ENCODE measurements around the gene FLII. TPM values are rescaled to one million over a fixed set of nuclear protein-coding genes. Genes with fewer than 3 reads are reported as not detected.

FLII gene
- total and polyA plus RNA-seq, 2 of the 13 experiments (the other 11 are each of a cell fraction or from before 2014, with no cell fraction given): 130 to 303 TPM

- TF ChIP-seq, protein P1, sequence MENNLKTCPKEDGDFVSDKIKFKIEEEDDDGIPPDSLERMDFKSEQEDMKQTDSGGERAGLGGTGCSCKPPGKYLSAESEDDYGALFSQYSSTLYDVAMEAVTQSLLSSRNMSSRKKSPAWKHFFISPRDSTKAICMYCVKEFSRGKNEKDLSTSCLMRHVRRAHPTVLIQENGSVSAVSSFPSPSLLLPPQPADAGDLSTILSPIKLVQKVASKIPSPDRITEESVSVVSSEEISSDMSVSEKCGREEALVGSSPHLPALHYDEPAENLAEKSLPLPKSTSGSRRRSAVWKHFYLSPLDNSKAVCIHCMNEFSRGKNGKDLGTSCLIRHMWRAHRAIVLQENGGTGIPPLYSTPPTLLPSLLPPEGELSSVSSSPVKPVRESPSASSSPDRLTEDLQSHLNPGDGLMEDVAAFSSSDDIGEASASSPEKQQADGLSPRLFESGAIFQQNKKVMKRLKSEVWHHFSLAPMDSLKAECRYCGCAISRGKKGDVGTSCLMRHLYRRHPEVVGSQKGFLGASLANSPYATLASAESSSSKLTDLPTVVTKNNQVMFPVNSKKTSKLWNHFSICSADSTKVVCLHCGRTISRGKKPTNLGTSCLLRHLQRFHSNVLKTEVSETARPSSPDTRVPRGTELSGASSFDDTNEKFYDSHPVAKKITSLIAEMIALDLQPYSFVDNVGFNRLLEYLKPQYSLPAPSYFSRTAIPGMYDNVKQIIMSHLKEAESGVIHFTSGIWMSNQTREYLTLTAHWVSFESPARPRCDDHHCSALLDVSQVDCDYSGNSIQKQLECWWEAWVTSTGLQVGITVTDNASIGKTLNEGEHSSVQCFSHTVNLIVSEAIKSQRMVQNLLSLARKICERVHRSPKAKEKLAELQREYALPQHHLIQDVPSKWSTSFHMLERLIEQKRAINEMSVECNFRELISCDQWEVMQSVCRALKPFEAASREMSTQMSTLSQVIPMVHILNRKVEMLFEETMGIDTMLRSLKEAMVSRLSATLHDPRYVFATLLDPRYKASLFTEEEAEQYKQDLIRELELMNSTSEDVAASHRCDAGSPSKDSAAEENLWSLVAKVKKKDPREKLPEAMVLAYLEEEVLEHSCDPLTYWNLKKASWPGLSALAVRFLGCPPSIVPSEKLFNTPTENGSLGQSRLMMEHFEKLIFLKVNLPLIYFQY (CRISPR knock-in tag; IDR thresholded peaks at IDR 0.05; ENCODE audit: borderline replicate concordance): peak; percentile 68; the same call in 1 of the 2 replicates
- TF ChIP-seq KLF6 (CRISPR knock-in tag; IDR thresholded peaks at IDR 0.05): peak; percentile 75
- TF ChIP-seq ZNF549 (CRISPR knock-in tag; IDR thresholded peaks at IDR 0.05): no peak
- peak; percentile 66 for TF ChIP-seq YY1 (IDR thresholded peaks at IDR 0.05; ENCODE audit: insufficient read depth, insufficient replicate concordance, low read depth, low read length)
- TF ChIP-seq NPAS2 (CRISPR knock-in tag; IDR thresholded peaks at IDR 0.05; ENCODE audit: borderline replicate concordance): no peak
- TF ChIP-seq ZNF776 (CRISPR knock-in tag; IDR thresholded peaks at IDR 0.05): 0 out of 2 replicates have a peak, but pooled peaks have one; percentile 56
- TF ChIP-seq ZNF260 (CRISPR knock-in tag; IDR thresholded peaks at IDR 0.05; ENCODE audit: borderline replicate concordance, low read depth): no peak
- peak; percentile 64 for TF ChIP-seq HDAC1 (CRISPR knock-in tag; IDR thresholded peaks at IDR 0.05)
- TF ChIP-seq GMEB2 (CRISPR knock-in tag; IDR thresholded peaks at IDR 0.05; ENCODE audit: low read depth): no peak
- no peak for TF ChIP-seq ZEB1 (IDR thresholded peaks at IDR 0.05; ENCODE audit: insufficient replicate concordance, low read depth)
- no peak; the same call in 1 of the 2 replicates for TF ChIP-seq ZNF546 (CRISPR knock-in tag; conservative IDR thresholded peaks at IDR 0.05)
- peak; percentile 83; the same call in 1 of the 2 replicates for TF ChIP-seq FOXC1 (CRISPR knock-in tag; IDR thresholded peaks at IDR 0.05; ENCODE audit: borderline replicate concordance)
- 0 out of 2 replicates have a peak, but pooled peaks have one; percentile 55 for TF ChIP-seq ZNF276 (CRISPR knock-in tag; IDR thresholded peaks at IDR 0.05; ENCODE audit: low read depth)
- TF ChIP-seq, protein P2, sequence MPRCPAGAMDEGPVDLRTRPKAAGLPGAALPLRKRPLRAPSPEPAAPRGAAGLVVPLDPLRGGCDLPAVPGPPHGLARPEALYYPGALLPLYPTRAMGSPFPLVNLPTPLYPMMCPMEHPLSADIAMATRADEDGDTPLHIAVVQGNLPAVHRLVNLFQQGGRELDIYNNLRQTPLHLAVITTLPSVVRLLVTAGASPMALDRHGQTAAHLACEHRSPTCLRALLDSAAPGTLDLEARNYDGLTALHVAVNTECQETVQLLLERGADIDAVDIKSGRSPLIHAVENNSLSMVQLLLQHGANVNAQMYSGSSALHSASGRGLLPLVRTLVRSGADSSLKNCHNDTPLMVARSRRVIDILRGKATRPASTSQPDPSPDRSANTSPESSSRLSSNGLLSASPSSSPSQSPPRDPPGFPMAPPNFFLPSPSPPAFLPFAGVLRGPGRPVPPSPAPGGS (CRISPR knock-in tag; IDR thresholded peaks at IDR 0.05): 0 out of 2 replicates have a peak, but pooled peaks have one; percentile 42
- TF ChIP-seq TAF1 (CRISPR knock-in tag; IDR thresholded peaks at IDR 0.05): peak; percentile 65; the same call in 1 of the 2 replicates
- TF ChIP-seq ZNF564 (CRISPR knock-in tag; IDR thresholded peaks at IDR 0.05): peak; percentile 22; the same call in 1 of the 2 replicates
- no peak for TF ChIP-seq HNF1B (CRISPR knock-in tag; IDR thresholded peaks at IDR 0.05)
Measured at GRCh38 chr17:18258356-18259038, at the start of gene FLII (continued).

Data from HepG2 (cell line).